Measurements from ENCODE around the gene ARHGEF5.

ARHGEF5 gene

DNA sequence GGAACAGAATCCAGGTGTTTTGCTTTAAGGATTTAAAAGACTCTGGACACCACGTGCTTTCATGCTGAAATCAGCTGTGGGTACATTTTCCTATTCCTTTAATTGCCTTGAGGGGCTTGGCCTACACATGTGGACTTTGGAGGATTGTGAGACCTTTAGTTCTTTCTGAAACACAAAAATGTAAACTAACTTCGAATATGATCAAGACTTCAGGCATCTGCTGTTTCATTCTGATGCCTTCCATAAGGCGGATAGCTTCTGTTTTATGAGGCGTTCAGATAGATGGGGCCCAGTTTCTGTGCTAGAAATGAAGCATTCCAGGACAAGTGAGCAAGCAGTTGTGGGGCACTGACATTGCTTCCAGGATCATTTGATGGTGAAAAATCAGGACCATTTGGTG, 49.7 kb downstream of the ARHGEF5 start:
- no peak overlapping the region for H3K27ac ChIP-seq (ENCODE audit: low read length)
- H3K9ac ChIP-seq (ENCODE audit: low read depth, low read length) = no peak overlapping the region
- no peaks in the 10 kb centered on the region for H3K79me2 ChIP-seq (ENCODE audit: insufficient read depth, low read length)
- H4K20me1 ChIP-seq (ENCODE audit: insufficient read depth, low read length) = no peaks in the 10 kb centered on the region
- no peak overlapping the region for H2AFZ ChIP-seq (ENCODE audit: low read depth, low read length)
- no peak overlapping the region for H3K4me3 ChIP-seq (ENCODE audit: low read depth in 1 of 2, low read length in 2 of 2)
- no peaks in the 10 kb centered on the region for H3K4me1 ChIP-seq (ENCODE audit: insufficient read depth, low read length)
- H3K9me3 ChIP-seq (ENCODE audit: insufficient read depth, low read length, severe bottlenecking) = no peaks in the 10 kb centered on the region
- H3K4me2 ChIP-seq (ENCODE audit: insufficient read depth, low read length) = no peak overlapping the region
- H3K27me3 ChIP-seq (ENCODE audit: insufficient read depth, low read length, poor library complexity) = no peaks in the 10 kb centered on the region
- no peaks in the 10 kb centered on the region for H3K36me3 ChIP-seq (ENCODE audit: insufficient read depth, low read length)
- DNase-seq (no peak), ATAC-seq (ENCODE audit: insufficient read depth, low read depth) (no peak)
- TF ChIP-seq EZH2 (IDR thresholded peaks at IDR 0.05; ENCODE audit: borderline replicate concordance, low read depth, low read length, severe bottlenecking) = no peak
- TF ChIP-seq, protein P1, sequence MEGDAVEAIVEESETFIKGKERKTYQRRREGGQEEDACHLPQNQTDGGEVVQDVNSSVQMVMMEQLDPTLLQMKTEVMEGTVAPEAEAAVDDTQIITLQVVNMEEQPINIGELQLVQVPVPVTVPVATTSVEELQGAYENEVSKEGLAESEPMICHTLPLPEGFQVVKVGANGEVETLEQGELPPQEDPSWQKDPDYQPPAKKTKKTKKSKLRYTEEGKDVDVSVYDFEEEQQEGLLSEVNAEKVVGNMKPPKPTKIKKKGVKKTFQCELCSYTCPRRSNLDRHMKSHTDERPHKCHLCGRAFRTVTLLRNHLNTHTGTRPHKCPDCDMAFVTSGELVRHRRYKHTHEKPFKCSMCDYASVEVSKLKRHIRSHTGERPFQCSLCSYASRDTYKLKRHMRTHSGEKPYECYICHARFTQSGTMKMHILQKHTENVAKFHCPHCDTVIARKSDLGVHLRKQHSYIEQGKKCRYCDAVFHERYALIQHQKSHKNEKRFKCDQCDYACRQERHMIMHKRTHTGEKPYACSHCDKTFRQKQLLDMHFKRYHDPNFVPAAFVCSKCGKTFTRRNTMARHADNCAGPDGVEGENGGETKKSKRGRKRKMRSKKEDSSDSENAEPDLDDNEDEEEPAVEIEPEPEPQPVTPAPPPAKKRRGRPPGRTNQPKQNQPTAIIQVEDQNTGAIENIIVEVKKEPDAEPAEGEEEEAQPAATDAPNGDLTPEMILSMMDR (IDR thresholded peaks at IDR 0.05; ENCODE audit: borderline replicate concordance, extremely low read depth, low read length, poor library complexity, severe bottlenecking) = no peak

DNA sequence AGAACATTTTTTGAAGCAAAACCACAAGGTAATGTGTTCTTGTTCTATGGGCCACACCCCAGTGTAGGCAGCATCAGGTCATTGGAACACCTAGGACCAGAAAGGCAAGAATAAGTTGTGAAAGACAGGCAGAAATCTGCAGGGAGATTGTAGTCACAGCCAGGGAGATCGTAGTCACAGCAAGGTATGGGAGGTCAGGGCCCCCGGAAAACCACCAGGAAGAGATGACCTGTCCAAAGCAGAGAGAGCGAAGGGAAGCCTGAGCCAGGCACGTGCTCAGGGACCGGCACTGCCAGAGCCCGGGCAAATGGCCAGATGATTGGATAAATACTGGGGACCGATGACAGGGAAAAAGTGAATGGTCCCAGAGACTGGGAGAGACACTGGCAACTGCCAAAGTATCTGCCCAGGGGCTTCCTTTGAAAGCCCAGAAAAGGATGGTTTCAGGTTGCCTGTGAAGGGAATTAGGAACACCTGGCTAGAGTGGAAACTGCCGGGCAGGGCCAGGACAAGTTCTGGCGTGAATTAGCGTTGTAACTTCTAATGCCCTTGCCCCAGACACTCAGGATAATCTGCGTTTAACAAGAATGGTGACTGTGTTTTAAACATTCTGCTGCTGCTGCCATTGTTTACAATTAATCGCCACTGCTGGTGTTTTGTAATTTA, 52.2 kb downstream of the ARHGEF5 start:
- H3K27me3 ChIP-seq (ENCODE audit: insufficient read depth, low read length, poor library complexity) = no peaks in the 10 kb centered on the region
- no peak overlapping the region for H2AFZ ChIP-seq (ENCODE audit: low read depth, low read length)
- no peaks in the 10 kb centered on the region for H4K20me1 ChIP-seq (ENCODE audit: insufficient read depth, low read length)
- H3K4me1 ChIP-seq (ENCODE audit: insufficient read depth, low read length) = no peaks in the 10 kb centered on the region
- no peaks in the 10 kb centered on the region for H3K9me3 ChIP-seq (ENCODE audit: insufficient read depth, low read length, severe bottlenecking)
- no peak overlapping the region for H3K4me2 ChIP-seq (ENCODE audit: insufficient read depth, low read length)
- H3K9ac ChIP-seq (ENCODE audit: low read depth, low read length) = no peak overlapping the region
- no peak for DNase-seq
- ATAC-seq (ENCODE audit: insufficient read depth, low read depth) = no peak
- no peaks in the 10 kb centered on the region for H3K36me3 ChIP-seq (ENCODE audit: insufficient read depth, low read length)
- TF ChIP-seq EZH2 (IDR thresholded peaks at IDR 0.05; ENCODE audit: borderline replicate concordance, low read depth, low read length, severe bottlenecking) = no peak
- TF ChIP-seq, protein P1 (IDR thresholded peaks at IDR 0.05; ENCODE audit: borderline replicate concordance, extremely low read depth, low read length, poor library complexity, severe bottlenecking) = no peak
- no peak overlapping the region for H3K4me3 ChIP-seq (ENCODE audit: low read depth in 1 of 2, low read length in 2 of 2)
- no peaks in the 10 kb centered on the region for H3K79me2 ChIP-seq (ENCODE audit: insufficient read depth, low read length)
- no peak overlapping the region for H3K27ac ChIP-seq (ENCODE audit: low read length)

DNA sequence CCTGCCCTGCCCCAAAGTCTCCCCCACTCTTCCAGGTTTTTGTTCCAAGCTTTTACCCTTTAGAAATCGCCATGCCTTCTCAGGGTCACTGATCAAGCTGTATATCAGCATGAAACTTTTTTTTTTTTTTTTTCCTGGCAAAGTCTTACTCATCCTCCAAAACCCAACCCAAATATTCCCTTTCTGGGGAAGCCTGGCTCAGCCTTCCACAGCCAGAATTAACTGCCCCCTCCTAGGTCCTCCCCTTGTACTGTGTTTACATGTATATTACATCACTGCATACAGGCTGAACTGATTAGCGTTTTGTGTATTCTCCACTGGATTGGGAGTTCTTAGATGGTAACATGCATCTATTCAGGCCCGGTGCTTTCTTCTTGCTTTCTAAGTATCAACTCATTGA, 52.9 kb downstream of the ARHGEF5 start:
- DNase-seq (no peak), ATAC-seq (ENCODE audit: insufficient read depth, low read depth) (no peak)
- H3K9ac ChIP-seq (ENCODE audit: low read depth, low read length) = no peak overlapping the region
- H3K4me2 ChIP-seq (ENCODE audit: insufficient read depth, low read length) = no peak overlapping the region
- H3K36me3 ChIP-seq (ENCODE audit: insufficient read depth, low read length) = no peaks in the 10 kb centered on the region
- no peaks in the 10 kb centered on the region for H3K4me1 ChIP-seq (ENCODE audit: insufficient read depth, low read length)
- H3K27ac ChIP-seq (ENCODE audit: low read length) = no peak overlapping the region
- no peaks in the 10 kb centered on the region for H3K9me3 ChIP-seq (ENCODE audit: insufficient read depth, low read length, severe bottlenecking)
- TF ChIP-seq, protein P1 (IDR thresholded peaks at IDR 0.05; ENCODE audit: borderline replicate concordance, extremely low read depth, low read length, poor library complexity, severe bottlenecking) = no peak
- no peak for TF ChIP-seq EZH2 (IDR thresholded peaks at IDR 0.05; ENCODE audit: borderline replicate concordance, low read depth, low read length, severe bottlenecking)
- no peak overlapping the region for H3K4me3 ChIP-seq (ENCODE audit: low read depth in 1 of 2, low read length in 2 of 2)
- H2AFZ ChIP-seq (ENCODE audit: low read depth, low read length) = no peak overlapping the region
- H3K79me2 ChIP-seq (ENCODE audit: insufficient read depth, low read length) = no peaks in the 10 kb centered on the region
- H4K20me1 ChIP-seq (ENCODE audit: insufficient read depth, low read length) = no peaks in the 10 kb centered on the region
- H3K27me3 ChIP-seq (ENCODE audit: insufficient read depth, low read length, poor library complexity) = no peaks in the 10 kb centered on the region
